Ishikawa (cell line): ENCODE data around the gene PCNX4.

Source experiments
- CREB1 ChIP-seq: IDR thresholded peaks from 2 replicates; pipeline ENCODE4 v1.6.1; 2012; ENCODE audit warnings: low read depth
- EP300 ChIP-seq: IDR thresholded peaks from 2 replicates; pipeline ENCODE4 v1.6.1; 2012; ENCODE audit warnings: borderline replicate concordance
- FOXM1 ChIP-seq: IDR thresholded peaks from 2 replicates; pipeline ENCODE4 v1.6.1; 2012; ENCODE audit warnings: low read depth, borderline replicate concordance
- NFIC ChIP-seq: IDR thresholded peaks from 2 replicates; pipeline ENCODE4 v1.6.1; 2012
- RAD21 ChIP-seq: IDR thresholded peaks from 2 replicates; pipeline ENCODE4 v1.6.1; 2012; ENCODE audit warnings: low read depth
- TAF1 ChIP-seq: IDR thresholded peaks from 2 replicates; pipeline ENCODE4 v1.6.1; 2012; ENCODE audit warnings: low read depth, mild to moderate bottlenecking
- YY1 ChIP-seq: IDR thresholded peaks from 2 replicates; pipeline ENCODE4 v1.6.1; 2012; ENCODE audit warnings: low read depth
- ZBTB7A ChIP-seq: IDR thresholded peaks from 2 replicates; pipeline ENCODE4 v1.6.1; 2012; ENCODE audit warnings: low read depth
- TF ChIP-seq, protein P1 (sequence below): IDR thresholded peaks from 2 replicates; pipeline ENCODE4 v1.6.1; 2012
- TF ChIP-seq, protein P2 (sequence below): IDR thresholded peaks from 2 replicates; pipeline ENCODE4 v1.6.1; 2012; ENCODE audit warnings: low read depth, mild to moderate bottlenecking

DNA sequence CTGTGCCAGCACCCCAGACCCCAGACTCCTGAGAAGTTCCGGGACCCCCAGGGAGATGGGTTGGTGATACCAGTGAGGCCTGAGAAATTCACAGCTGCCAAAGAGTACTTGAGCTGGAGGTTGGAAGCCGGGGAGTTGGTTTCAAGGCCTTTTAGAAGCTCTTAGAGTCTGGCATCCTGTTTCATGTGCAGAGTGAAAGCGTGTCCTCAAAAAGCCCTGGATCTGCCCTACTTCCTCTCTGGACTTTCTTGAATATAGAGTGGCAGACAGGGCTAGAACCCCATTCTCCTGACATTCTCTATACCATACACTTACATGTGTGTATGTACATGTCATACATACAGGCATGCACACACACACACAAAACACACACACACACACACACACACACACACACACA, 126.0 kb downstream of the PCNX4 start:
- TF ChIP-seq, protein P1, sequence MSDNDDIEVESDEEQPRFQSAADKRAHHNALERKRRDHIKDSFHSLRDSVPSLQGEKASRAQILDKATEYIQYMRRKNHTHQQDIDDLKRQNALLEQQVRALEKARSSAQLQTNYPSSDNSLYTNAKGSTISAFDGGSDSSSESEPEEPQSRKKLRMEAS, result no peak
- no peak for TF ChIP-seq ZBTB7A
- TF ChIP-seq RAD21, result no peak
- TF ChIP-seq, protein P2, sequence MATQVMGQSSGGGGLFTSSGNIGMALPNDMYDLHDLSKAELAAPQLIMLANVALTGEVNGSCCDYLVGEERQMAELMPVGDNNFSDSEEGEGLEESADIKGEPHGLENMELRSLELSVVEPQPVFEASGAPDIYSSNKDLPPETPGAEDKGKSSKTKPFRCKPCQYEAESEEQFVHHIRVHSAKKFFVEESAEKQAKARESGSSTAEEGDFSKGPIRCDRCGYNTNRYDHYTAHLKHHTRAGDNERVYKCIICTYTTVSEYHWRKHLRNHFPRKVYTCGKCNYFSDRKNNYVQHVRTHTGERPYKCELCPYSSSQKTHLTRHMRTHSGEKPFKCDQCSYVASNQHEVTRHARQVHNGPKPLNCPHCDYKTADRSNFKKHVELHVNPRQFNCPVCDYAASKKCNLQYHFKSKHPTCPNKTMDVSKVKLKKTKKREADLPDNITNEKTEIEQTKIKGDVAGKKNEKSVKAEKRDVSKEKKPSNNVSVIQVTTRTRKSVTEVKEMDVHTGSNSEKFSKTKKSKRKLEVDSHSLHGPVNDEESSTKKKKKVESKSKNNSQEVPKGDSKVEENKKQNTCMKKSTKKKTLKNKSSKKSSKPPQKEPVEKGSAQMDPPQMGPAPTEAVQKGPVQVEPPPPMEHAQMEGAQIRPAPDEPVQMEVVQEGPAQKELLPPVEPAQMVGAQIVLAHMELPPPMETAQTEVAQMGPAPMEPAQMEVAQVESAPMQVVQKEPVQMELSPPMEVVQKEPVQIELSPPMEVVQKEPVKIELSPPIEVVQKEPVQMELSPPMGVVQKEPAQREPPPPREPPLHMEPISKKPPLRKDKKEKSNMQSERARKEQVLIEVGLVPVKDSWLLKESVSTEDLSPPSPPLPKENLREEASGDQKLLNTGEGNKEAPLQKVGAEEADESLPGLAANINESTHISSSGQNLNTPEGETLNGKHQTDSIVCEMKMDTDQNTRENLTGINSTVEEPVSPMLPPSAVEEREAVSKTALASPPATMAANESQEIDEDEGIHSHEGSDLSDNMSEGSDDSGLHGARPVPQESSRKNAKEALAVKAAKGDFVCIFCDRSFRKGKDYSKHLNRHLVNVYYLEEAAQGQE, result no peak
- no peak for TF ChIP-seq EP300
- TF ChIP-seq TAF1, result no peak
- TF ChIP-seq YY1, result no peak
- no peak for TF ChIP-seq NFIC
- no peak for TF ChIP-seq CREB1
- TF ChIP-seq FOXM1, result no peak
